ENCODE data around the gene CKAP2L.

DNA sequence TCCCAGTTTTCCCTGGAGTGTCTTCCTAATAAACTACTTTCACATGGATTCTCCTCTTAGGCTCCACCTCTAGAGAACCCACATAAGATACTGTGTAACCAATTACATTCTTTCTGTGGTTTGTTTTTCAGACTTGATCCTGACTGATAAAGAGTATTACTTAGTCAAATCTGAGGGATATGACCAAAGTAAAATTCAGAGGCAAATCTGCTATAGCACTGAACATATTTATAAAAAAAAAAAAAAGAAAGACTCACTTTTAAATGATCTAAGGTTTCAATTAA lies 13.9 kb downstream of the CKAP2L start:
- TF ChIP-seq REST (IDR thresholded peaks at IDR 0.05; ENCODE audit: low read depth), result no peak
- TF ChIP-seq USF1 (IDR thresholded peaks at IDR 0.05), result no peak
- TF ChIP-seq, protein P1, sequence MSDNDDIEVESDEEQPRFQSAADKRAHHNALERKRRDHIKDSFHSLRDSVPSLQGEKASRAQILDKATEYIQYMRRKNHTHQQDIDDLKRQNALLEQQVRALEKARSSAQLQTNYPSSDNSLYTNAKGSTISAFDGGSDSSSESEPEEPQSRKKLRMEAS (IDR thresholded peaks at IDR 0.05), result no peak
- TF ChIP-seq NFIC (IDR thresholded peaks at IDR 0.05), result no peak
- TF ChIP-seq TCF12 (IDR thresholded peaks at IDR 0.05; ENCODE audit: low read depth), result no peak
- TF ChIP-seq FOXM1 (IDR thresholded peaks at IDR 0.05; ENCODE audit: borderline replicate concordance, low read depth), result no peak
- TF ChIP-seq CEBPB (IDR thresholded peaks at IDR 0.05), result no peak
